Measurements from ENCODE around the gene JOSD2. TPM values are rescaled to one million over a fixed set of nuclear protein-coding genes. Genes with fewer than 3 reads are reported as not detected.
"Not testable (repeated sequence)": the region's sequence is repeated elsewhere in the genome, so short reads cannot be mapped to it uniquely, and the experiment has no call there.

JOSD2 gene
- total RNA-seq, 1 donor from 2014 or later, result 26.6 TPM

DNA sequence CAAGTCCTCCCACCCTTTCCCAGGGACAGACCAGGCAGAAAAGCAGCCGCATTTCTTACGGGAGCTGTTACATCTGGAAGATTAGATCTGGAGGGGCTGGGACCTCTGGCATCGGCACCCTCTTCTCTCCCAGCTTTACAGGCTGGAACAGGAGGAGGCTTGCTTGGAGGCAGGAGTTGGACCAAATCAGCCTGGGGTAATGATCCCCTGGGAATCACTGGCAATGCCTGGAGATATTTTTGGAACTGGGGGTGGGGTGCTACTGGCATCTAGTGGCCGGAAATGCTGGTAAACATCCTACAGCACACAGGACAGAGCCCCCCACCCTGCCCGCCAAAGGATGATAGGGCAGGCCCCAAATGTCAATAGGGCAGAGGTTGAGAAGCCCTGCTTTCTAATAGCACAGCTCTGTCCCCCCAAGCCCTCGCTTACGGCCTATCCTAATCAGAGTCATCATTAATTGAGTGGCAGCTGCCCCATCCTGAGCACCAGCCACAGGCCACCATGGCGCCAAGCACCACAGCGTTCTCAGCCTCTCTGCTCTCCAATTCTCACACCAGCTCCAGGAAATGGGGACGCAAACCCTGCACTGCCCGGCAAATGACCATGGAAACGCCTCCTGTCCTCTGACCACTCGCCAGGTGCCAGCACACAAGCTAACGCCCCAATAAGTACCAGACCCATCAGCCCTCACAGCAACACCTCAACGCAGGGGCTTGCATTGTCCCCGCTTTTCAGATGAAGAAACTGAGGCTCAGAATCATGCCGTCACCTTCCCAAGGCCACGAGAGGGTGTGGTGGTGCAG, 36.6 kb upstream of the JOSD2 start:
- no peak for DNase-seq (ENCODE audit: low spot score)

DNA sequence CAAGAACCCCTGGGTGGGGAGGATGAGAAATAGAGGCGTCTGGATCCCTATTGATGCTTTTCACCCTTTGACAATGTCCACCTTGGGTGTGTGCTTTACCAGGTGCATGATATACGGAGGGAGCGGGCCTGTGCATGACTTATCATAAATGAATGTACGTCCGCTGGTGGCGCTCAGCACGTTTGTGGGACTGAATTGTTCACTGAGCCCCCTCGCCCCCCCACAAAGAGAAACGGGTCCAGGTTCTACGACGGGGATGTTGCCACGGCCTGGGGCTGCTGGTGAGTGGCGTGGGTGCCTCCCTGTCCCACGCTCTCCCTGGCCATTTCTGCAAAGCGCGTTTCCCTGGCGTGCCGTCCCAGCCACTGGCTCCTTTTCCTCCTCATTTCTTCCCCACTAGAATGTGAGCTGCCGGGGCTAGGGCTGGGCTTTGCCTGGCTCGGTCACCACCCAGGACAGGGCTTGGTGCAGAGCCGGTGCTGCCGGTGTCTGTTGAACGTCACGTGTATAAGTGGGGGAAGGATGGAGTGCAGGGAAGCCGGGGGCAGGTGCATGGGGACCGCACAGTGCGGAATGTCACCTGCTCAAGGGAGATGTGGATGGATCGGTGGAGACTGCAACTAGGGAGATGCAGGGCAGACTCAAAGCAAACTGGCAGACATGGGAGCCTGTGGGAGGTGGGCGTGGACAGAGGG, 35.7 kb upstream of the JOSD2 start:
- no peak for DNase-seq (ENCODE audit: low spot score)

- DNase-seq (ENCODE audit: low spot score), result no peak
Measured at GRCh38 chr19:50542943-50543342, 32.0 kb upstream of the JOSD2 start.

- peak; percentile 62 for DNase-seq (ENCODE audit: low spot score)
Measured at GRCh38 chr19:50537769-50538230, 26.8 kb upstream of the JOSD2 start.

GRCh38 chr19:50537306-50537685, 26.3 kb upstream of the JOSD2 start:
- no peak for DNase-seq (ENCODE audit: low spot score)

- DNase-seq (ENCODE audit: low spot score), result no peak
Measured at GRCh38 chr19:50536662-50537305, 25.8 kb upstream of the JOSD2 start.

- no peak for DNase-seq (ENCODE audit: low spot score)
Measured at GRCh38 chr19:50535672-50536187, 24.7 kb upstream of the JOSD2 start.

- DNase-seq (ENCODE audit: low spot score), result no peak
Measured at GRCh38 chr19:50534478-50534877, 23.5 kb upstream of the JOSD2 start.

GRCh38 chr19:50532952-50533351, 22.0 kb upstream of the JOSD2 start:
- no peak for DNase-seq (ENCODE audit: low spot score)

DNA sequence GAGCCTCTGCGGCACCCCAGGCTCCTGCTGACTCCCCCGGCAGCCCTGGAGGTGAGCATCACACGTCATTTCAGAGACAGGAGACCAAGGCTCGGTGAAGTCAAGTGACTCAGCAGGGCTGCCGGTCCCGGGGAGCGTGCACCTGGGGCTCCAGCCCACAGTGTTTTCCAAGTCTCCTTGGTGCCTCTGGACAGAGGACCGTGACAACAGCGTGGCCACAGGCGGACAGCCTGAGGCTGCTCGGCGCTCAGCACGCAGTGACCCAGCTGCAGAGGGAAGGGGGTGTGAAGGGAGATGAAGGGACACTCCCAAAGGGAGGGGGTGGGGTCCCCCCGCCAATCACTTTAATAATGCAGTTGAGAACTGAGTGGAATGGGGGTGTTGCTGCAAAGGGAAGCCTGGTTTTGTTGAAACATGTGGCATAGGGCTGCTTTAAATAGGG, 20.2 kb upstream of the JOSD2 start:
- no peak for DNase-seq (ENCODE audit: low spot score)

GRCh38 chr19:50528052-50528451, 17.1 kb upstream of the JOSD2 start:
- DNase-seq (ENCODE audit: low spot score), result not testable (repeated sequence)

DNA sequence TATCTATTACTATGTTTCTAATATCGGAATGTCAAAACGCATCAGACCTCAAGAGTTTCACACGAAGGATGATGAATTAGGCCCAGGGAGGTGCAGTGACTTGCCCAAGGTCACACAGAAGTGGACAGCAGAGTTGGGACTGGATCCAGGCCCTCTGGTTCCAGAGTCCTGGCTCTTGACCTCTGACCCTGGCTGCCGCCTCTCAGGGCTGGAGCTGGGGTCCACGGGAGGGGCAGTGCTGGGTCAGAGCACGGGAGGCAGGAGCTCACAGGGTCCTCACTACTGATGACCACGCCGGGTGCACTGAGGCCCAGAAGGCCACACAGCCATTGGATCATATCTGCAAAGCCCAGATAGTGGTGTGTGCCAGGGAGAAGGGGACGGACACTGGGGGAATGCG, 11.9 kb upstream of the JOSD2 start:
- DNase-seq (ENCODE audit: low spot score), result no peak

- no peak for DNase-seq (ENCODE audit: low spot score)
Measured at GRCh38 chr19:50520822-50521465, 10.0 kb upstream of the JOSD2 start.

GRCh38 chr19:50519006-50519575, 8.1 kb upstream of the JOSD2 start:
- DNase-seq (ENCODE audit: low spot score), result no peak

DNA sequence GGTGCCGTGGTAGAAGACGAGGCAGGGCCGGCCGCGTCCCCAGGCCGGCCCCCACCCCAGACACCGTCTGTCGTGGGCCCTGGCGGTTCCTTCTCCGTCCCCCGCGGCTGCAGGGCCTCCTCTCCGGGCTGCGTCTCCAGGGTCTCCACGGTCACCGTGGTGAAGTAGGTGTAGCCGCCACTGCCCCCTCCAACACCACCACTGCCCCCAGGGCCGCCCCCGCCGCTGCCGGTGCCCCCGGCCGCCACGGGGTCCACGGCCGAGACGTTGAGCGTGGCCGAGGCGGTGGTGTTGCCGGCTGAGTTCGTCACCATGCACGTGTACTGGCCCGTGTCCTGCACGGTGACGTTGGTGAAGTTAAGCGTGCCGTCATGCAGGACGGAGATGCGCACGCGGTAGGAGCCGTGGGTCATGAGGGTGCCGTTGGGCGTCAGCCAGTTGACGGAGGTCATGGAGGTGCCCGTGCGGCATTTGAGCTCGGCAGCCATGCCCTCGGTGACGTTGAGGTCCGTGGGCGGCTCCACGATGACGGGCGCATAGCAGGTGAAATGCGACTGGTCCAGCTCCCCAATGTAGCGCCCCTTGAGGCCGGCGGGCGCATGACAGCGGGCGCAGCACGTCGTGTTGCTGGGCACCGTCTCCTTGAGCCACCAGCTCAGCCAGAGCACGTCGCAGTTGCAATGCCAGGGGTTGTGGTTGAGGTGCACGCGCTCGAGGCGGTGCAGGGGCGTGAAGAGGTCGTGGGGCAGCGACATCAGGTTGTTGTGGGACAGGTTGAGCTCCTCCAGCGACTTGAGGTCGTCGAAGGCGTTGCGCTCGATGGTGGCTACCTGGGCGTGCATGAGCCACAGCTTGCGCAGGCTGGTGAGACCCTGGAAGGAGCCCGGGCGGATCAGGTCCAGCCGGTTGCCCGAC, 7.4 kb upstream of the JOSD2 start:
- DNase-seq (ENCODE audit: low spot score), result no peak

GRCh38 chr19:50517704-50518075, 6.7 kb upstream of the JOSD2 start:
- DNase-seq (ENCODE audit: low spot score), result no peak

DNA sequence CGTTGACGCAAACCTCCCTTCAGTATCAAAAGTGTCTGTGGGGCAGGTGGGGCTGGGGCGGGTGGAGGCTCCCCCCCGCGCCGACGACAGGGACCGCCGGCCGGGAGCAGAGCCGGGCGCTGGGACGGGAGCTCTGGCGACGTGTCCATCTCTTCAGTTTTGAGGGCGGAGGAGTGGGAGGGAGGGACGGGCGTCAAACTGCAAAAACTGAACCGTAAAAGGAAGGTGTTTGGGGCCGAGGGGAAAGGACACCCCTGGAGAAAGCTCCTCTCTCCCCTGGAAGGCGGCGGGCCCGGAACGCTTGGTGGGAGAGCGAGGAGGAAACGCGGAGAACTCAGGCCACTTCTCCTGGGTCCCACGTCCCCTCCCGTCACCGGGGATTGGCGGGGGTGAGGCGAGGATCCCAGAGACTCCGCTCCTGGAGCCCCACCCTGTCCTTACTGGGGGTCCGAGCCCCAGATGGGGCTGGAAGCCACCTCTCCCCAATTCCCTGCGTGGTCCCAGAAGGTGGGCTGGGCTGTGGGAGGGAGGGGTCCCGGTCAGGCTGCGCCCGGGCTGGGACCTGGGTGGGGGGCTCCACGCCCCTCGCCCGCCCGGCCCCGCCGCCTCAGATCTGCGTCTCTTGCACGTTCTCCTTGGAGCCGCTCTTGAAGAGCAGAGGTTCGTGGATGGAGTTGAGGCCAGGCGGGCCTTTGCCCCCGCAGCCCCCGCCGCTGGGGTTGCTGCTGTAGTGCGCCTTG, 6.1 kb upstream of the JOSD2 start:
- DNase-seq (ENCODE audit: low spot score), result no peak

DNA sequence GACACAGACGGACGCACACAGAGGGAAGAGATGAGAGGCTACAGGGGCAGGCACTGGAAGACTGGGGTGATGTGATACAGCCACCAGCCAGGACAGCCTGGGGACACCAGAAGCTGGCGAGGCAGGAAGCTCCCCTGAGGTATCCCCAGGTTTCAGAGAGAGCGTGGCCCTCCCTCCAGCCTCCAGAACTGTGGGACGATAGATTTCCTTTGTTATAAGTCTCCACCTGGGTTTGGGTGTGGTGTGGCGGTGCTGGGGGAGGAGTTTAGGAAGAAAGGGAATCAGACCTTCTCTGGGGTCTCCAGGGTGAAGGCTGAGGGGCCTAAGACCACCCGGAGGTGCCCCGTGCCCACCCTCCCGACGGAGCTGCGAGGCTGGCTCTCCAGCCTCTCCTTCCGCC, 5.5 kb upstream of the JOSD2 start:
- no peak for DNase-seq (ENCODE audit: low spot score)

DNA sequence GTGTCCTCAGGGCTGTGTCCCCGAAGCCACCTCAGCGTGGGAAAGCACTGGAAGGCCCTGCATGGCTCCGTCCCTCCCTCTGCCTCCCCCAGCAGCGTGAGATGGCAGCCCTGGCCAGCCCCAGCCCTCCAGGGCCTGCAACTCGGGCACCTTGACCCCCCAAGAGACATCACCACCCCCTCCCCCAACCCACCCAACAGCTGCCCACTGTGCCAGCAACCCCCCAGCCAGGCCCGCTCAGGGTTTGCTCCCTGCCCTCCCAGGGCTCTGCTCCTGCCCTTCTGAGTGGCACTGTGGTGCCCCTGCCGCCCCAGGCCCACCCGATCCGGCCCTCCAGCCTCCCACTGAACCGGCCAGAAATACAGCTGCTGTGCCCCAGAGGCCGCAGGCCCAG, 4.2 kb upstream of the JOSD2 start:
- no peak for DNase-seq (ENCODE audit: low spot score)
